IMR-90 (cell line): ENCODE measurements around the gene CARMIL1. TPM values are rescaled to one million over a fixed set of nuclear protein-coding genes. Genes with fewer than 3 reads are reported as not detected.

ENCODE experiments used
- ATAC-seq: fragments of 200-7000 bp; cut with Tn5 transposase; 2 replicates; pipeline ENCODE4 v1.9.1; 2020; ENCODE audit warnings: low read depth, mild to moderate bottlenecking, moderate library complexity
- BruUV-seq: library from RNA; stranded (reverse); fragments of 400-500 nt; replicated peaks from 2 replicates; lab custom pipeline; 2021; lab: Mats Ljungman, UMichigan
- CTCF ChIA-PET: fragments of 300-600 bp; formaldehyde crosslinking; extraction: SDS; loops from one replicate; lab custom pipeline; 2021; ENCODE audit warnings: antibody characterized with exemption; lab: Yijun Ruan, JAX
- POLR2A ChIA-PET: fragments of 300-600 bp; sonication (Branson Sonifier 250); formaldehyde crosslinking; loops from one replicate; lab custom pipeline; 2022; ENCODE audit warnings: antibody characterized with exemption; ENCODE audit not compliant: unreplicated experiment; lab: Charles Lee
- DNase-seq: peaks from one replicate; pipeline ENCODE4 v3.0.0; 2013
- H2AFZ ChIP-seq: replicated peaks from 2 replicates; pipeline ENCODE3; 2013; ENCODE audit warnings: low read length, mild to moderate bottlenecking; ENCODE audit not compliant: poor library complexity
- H2AK5ac ChIP-seq: 2 replicates; pipeline ENCODE4 v1.6.1; 2013; ENCODE audit warnings: low read depth, low read length, inconsistent platforms
- H2AK9ac ChIP-seq: replicated peaks from 2 replicates; pipeline ENCODE3; 2013; ENCODE audit warnings: mild to moderate bottlenecking, low read depth, low read length, moderate library complexity; ENCODE audit not compliant: poor library complexity
- H2BK120ac ChIP-seq: 2 replicates; pipeline ENCODE4 v1.6.1; 2013; ENCODE audit warnings: low read depth, low read length, inconsistent platforms
- H2BK15ac ChIP-seq: 3 replicates; pipeline ENCODE4 v1.6.1; 2013; ENCODE audit warnings: low read depth, low read length, inconsistent platforms
- H2BK20ac ChIP-seq: 2 replicates; pipeline ENCODE4 v1.6.1; 2013; ENCODE audit warnings: low read depth, mild to moderate bottlenecking, inconsistent platforms, low read length, moderate library complexity
- H2BK5ac ChIP-seq: 2 replicates; pipeline ENCODE4 v1.6.1; 2013; ENCODE audit warnings: mild to moderate bottlenecking, low read depth, low read length, inconsistent platforms; ENCODE audit not compliant: poor library complexity, severe bottlenecking
- H3K14ac ChIP-seq: replicated peaks from 2 replicates; pipeline ENCODE4 v1.6.1; 2013; ENCODE audit warnings: low read depth, low read length, inconsistent platforms
- H3K18ac ChIP-seq: 2 replicates; pipeline ENCODE4 v1.6.1; 2013; ENCODE audit warnings: low read depth, low read length, control low read depth
- H3K23ac ChIP-seq: 2 replicates; pipeline ENCODE4 v1.6.1; 2013; ENCODE audit warnings: low read depth, low read length, inconsistent platforms
- H3K27ac ChIP-seq: 2 replicates; pipeline ENCODE4 v1.5.1; 2013; ENCODE audit warnings: mild to moderate bottlenecking, control low read depth, low read length; ENCODE audit not compliant: insufficient read depth
- H3K27me3 ChIP-seq: 2 replicates; pipeline ENCODE4 v1.6.1; 2013; ENCODE audit warnings: low read length; ENCODE audit not compliant: control insufficient read depth, insufficient read depth
- H3K36me3 ChIP-seq: 2 replicates; pipeline ENCODE4 v1.6.1; 2013; ENCODE audit warnings: low read length, mixed read lengths; ENCODE audit not compliant: control insufficient read depth, insufficient read depth
- H3K4ac ChIP-seq: 2 replicates; pipeline ENCODE4 v1.6.1; 2013; ENCODE audit warnings: low read depth, low read length, inconsistent platforms
- H3K4me1 ChIP-seq: 2 replicates; pipeline ENCODE4 v1.6.1; 2013; ENCODE audit warnings: low read length, mixed read lengths; ENCODE audit not compliant: control insufficient read depth, insufficient read depth
- H3K4me2 ChIP-seq: 2 replicates; pipeline ENCODE4 v1.6.1; 2013; ENCODE audit warnings: low read depth, mild to moderate bottlenecking, control low read depth, low read length, moderate library complexity
- H3K4me3 ChIP-seq: 2 replicates; pipeline ENCODE4 v1.5.1; 2013; ENCODE audit warnings: low read depth, mild to moderate bottlenecking, control low read depth, low read length, moderate library complexity; ENCODE audit not compliant: insufficient read depth
- H3K56ac ChIP-seq: 2 replicates; pipeline ENCODE4 v1.6.1; 2013; ENCODE audit warnings: low read length, inconsistent platforms; ENCODE audit not compliant: insufficient read depth; ENCODE audit errors: extremely low read depth
- H3K79me1 ChIP-seq, 2 experiments: 2 replicates each; pipeline ENCODE4 v1.6.1; 2013; ENCODE audit warnings: low read length in 2 of 2, inconsistent platforms in 1 of 2, low read depth in 1 of 2
- H3K9ac ChIP-seq: 2 replicates; pipeline ENCODE4 v1.6.1; 2013; ENCODE audit warnings: low read depth, low read length, control low read depth
- H3K9me1 ChIP-seq: 2 replicates; pipeline ENCODE4 v1.6.1; 2013; ENCODE audit warnings: low read length, inconsistent platforms; ENCODE audit not compliant: insufficient read depth
- H3K9me3 ChIP-seq: 2 replicates; pipeline ENCODE4 v1.6.1; 2013; ENCODE audit warnings: low read length; ENCODE audit not compliant: control insufficient read depth, insufficient read depth
- H4K20me1 ChIP-seq: 2 replicates; pipeline ENCODE4 v1.6.1; 2013; ENCODE audit warnings: low read length, inconsistent platforms; ENCODE audit not compliant: insufficient read depth
- H4K5ac ChIP-seq: 2 replicates; pipeline ENCODE4 v1.6.1; 2013; ENCODE audit warnings: mild to moderate bottlenecking, low read depth, low read length, control low read depth
- H4K8ac ChIP-seq, 2 experiments: 2 replicates each; pipeline ENCODE4 v1.6.1; 2013; ENCODE audit warnings: low read depth in 2 of 2, low read length in 2 of 2, control low read depth in 1 of 2, inconsistent platforms in 1 of 2
- H4K91ac ChIP-seq: 2 replicates; pipeline ENCODE4 v1.6.1; 2013; ENCODE audit warnings: low read depth, low read length, inconsistent platforms; ENCODE audit not compliant: insufficient read depth
- BHLHE40 ChIP-seq: fragments of 150-350 bp; IDR thresholded peaks from 2 replicates; pipeline ENCODE4 v1.6.1; 2016; ENCODE audit warnings: mild to moderate bottlenecking, low read depth, low read length
- CEBPB ChIP-seq: IDR thresholded peaks from 2 replicates; pipeline ENCODE4 v1.6.1; 2012; ENCODE audit warnings: low read depth, low read length, improper control_type of control experiment
- CHD1 ChIP-seq: IDR thresholded peaks from 2 replicates; pipeline ENCODE4 v1.6.1; 2012; ENCODE audit warnings: low read depth, low read length, improper control_type of control experiment
- FOS ChIP-seq: fragments of 150-350 bp; IDR thresholded peaks from 2 replicates; pipeline ENCODE4 v1.6.1; 2016; ENCODE audit warnings: low read depth, low read length
- MAFK ChIP-seq: IDR thresholded peaks from 2 replicates; pipeline ENCODE4 v1.6.1; 2012; ENCODE audit warnings: low read depth, low read length, improper control_type of control experiment
- MAZ ChIP-seq: IDR thresholded peaks from 2 replicates; pipeline ENCODE4 v1.6.1; 2012; ENCODE audit warnings: low read depth, mild to moderate bottlenecking, low read length, improper control_type of control experiment, moderate library complexity, borderline replicate concordance
- NFE2L2 ChIP-seq: fragments of 150-350 bp; IDR thresholded peaks from 2 replicates; pipeline ENCODE4 v1.6.1; 2016; ENCODE audit warnings: low read depth, mild to moderate bottlenecking, low read length
- POLR2A ChIP-seq: IDR thresholded peaks from 2 replicates; pipeline ENCODE4 v1.6.1; 2012; ENCODE audit warnings: mild to moderate bottlenecking, low read depth, low read length
- RCOR1 ChIP-seq: IDR thresholded peaks from 2 replicates; pipeline ENCODE4 v1.6.1; 2012; ENCODE audit warnings: mild to moderate bottlenecking, low read length, improper control_type of control experiment; ENCODE audit not compliant: insufficient replicate concordance
- SMC3 ChIP-seq: fragments of 150-350 bp; IDR thresholded peaks from 2 replicates; pipeline ENCODE4 v1.6.1; 2016; ENCODE audit warnings: low read depth, mild to moderate bottlenecking, antibody characterized with exemption, low read length, moderate library complexity
- WGBS, 2 experiments: methylation state at CpG; one replicate each; pipeline versions ENCODE4 v1.1.5 to v1.1.7; 2013; ENCODE audit warnings: missing lambda C conversion rate in 2 of 2; ENCODE audit not compliant: insufficient read length in 1 of 2; ENCODE audit errors: extremely low coverage in 2 of 2; 5-methylcytosine and 5-hydroxymethylcytosine counted together
- dilution Hi-C: fragments of 300-500 bp; cut with HindIII; formaldehyde crosslinking; loops from one replicate; pipeline ENCODE4 v1.14.3; 2018; ENCODE audit warnings: low sequenced_read_pairs; ENCODE audit not compliant: unreplicated experiment
- in situ Hi-C: fragments of 300-500 bp; cut with MboI; formaldehyde crosslinking; loops from 3 replicates; pipeline ENCODE4 v1.14.3; 2019; ENCODE audit warnings: low sequenced_read_pairs, inconsistent platforms, mixed read lengths
- intact Hi-C: fragments of 100-400 bp; cut with micrococcal nuclease; formaldehyde crosslinking; loops from 2 replicates; pipeline ENCODE4 v1.10.0; 2022
- polyA plus RNA-seq, 3 experiments: library from polyadenylated mRNA; depleted of rRNA; stranded (reverse); fragments of >200 nt; gene quantifications; 2 replicates each; pipeline ENCODE4 v1.2.3, GENCODE V29; 2012; ENCODE audit warnings: low replicate concordance in 1 of 3
- total RNA-seq: library from RNA; depleted of rRNA; stranded (reverse); fragments of >200 nt; gene quantifications from 2 replicates; pipeline ENCODE4 v1.2.3, GENCODE V29; 2012
- TF ChIP-seq, protein P1 (sequence below): fragments of 150-350 bp; IDR thresholded peaks from 2 replicates; pipeline ENCODE4 v1.6.1; 2016; ENCODE audit warnings: low read depth, mild to moderate bottlenecking, low read length, moderate library complexity, borderline replicate concordance
- TF ChIP-seq, protein P2 (sequence below): conservative IDR thresholded peaks from 2 replicates; pipeline ENCODE4 v1.5.1; 2012; ENCODE audit warnings: mild to moderate bottlenecking, low read depth, low read length, improper control_type of control experiment

CARMIL1 gene
- total and polyA plus RNA-seq, 2 of the 4 experiments (the other 2 are of a cell fraction), result 1.3 to 2.9 TPM

DNA sequence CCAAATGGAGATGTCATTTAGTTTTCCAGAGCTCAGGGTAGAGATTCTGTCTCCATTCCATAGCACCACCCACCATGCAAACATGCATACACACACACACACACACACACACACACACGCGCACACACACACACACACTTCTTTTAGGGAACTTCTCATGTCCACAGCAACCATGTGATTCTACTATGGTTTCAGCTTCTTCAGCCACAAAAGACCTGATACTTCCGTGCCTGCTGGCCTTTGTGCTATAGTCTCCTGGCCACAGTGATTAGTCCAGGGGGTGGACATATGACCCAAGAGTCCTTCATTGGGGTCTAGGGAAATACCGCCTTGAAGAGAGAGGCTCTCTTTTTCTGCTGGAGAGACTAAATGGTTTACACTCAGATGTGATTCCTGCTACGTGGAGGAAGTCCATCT lies 53.5 kb downstream of the CARMIL1 start:
- no peak overlapping the region for H2AK9ac ChIP-seq
- BruUV-seq, result no TSS peak
- no peak overlapping the region for H2BK120ac ChIP-seq
- H3K9me1 ChIP-seq, result peaks cover 4% of the 10 kb centered on the region
- peaks cover 5% of the 10 kb centered on the region; the same call in 1 of the 2 replicates for H3K4me1 ChIP-seq
- no peak overlapping the region for H3K9ac ChIP-seq
- no peak overlapping the region for H3K4me3 ChIP-seq
- no peak overlapping the region for H2AFZ ChIP-seq
- no peaks in the 10 kb centered on the region; the same call in 1 of the 2 replicates for H4K20me1 ChIP-seq
- in situ Hi-C loops (no loop called here), dilution Hi-C loops (no loop called here), intact Hi-C loops (no loop called here)
- H3K4ac ChIP-seq, result no peak overlapping the region
- H3K79me1 ChIP-seq, result peaks cover 0 to 3% of the 10 kb centered on the region in 2 experiments; a peak in 1 of 4 replicates
- H3K36me3 ChIP-seq, result no peaks in the 10 kb centered on the region
- H2BK5ac ChIP-seq, result no peak overlapping the region
- WGBS, 2 experiments, result 0% methylated on average over 1 of the region's 5 CpGs; no CpG with 5 or more reads in 1 of the 2 experiments
- no peaks in the 10 kb centered on the region for H3K9me3 ChIP-seq
- H2AK5ac ChIP-seq, result no peak overlapping the region
- H3K27ac ChIP-seq, result no peak overlapping the region
- H3K56ac ChIP-seq, result no peak overlapping the region
- H4K5ac ChIP-seq, result no peak overlapping the region
- H3K27me3 ChIP-seq, result no peaks in the 10 kb centered on the region
- ATAC-seq (no peak), DNase-seq (no peak)
- ChIA-PET POLR2A (no interaction called here), CTCF (no interaction called here)
- no peak overlapping the region for H2BK15ac ChIP-seq
- no peak overlapping the region for H3K14ac ChIP-seq
- H3K23ac ChIP-seq, result no peak overlapping the region
- no peak overlapping the region for H4K91ac ChIP-seq
- no peak overlapping the region for H3K18ac ChIP-seq
- no peak overlapping the region for H3K4me2 ChIP-seq
- TF ChIP-seq POLR2A, result no peak
- TF ChIP-seq, protein P1, sequence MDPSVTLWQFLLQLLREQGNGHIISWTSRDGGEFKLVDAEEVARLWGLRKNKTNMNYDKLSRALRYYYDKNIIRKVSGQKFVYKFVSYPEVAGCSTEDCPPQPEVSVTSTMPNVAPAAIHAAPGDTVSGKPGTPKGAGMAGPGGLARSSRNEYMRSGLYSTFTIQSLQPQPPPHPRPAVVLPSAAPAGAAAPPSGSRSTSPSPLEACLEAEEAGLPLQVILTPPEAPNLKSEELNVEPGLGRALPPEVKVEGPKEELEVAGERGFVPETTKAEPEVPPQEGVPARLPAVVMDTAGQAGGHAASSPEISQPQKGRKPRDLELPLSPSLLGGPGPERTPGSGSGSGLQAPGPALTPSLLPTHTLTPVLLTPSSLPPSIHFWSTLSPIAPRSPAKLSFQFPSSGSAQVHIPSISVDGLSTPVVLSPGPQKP, result no peak
- no peak for TF ChIP-seq SMC3
- no peak for TF ChIP-seq FOS
- TF ChIP-seq BHLHE40, result no peak
- TF ChIP-seq CHD1, result no peak
- TF ChIP-seq NFE2L2, result no peak
- TF ChIP-seq RCOR1, result no peak
- TF ChIP-seq CEBPB, result no peak
- no peak for TF ChIP-seq MAFK
- TF ChIP-seq, protein P2, sequence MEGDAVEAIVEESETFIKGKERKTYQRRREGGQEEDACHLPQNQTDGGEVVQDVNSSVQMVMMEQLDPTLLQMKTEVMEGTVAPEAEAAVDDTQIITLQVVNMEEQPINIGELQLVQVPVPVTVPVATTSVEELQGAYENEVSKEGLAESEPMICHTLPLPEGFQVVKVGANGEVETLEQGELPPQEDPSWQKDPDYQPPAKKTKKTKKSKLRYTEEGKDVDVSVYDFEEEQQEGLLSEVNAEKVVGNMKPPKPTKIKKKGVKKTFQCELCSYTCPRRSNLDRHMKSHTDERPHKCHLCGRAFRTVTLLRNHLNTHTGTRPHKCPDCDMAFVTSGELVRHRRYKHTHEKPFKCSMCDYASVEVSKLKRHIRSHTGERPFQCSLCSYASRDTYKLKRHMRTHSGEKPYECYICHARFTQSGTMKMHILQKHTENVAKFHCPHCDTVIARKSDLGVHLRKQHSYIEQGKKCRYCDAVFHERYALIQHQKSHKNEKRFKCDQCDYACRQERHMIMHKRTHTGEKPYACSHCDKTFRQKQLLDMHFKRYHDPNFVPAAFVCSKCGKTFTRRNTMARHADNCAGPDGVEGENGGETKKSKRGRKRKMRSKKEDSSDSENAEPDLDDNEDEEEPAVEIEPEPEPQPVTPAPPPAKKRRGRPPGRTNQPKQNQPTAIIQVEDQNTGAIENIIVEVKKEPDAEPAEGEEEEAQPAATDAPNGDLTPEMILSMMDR, result no peak
- TF ChIP-seq MAZ, result no peak
- H2BK20ac ChIP-seq, result no peak overlapping the region
- H4K8ac ChIP-seq, result no peak overlapping the region
